PFSK-1 (cell line): ENCODE measurements around the gene UGT1A10.

Experiments
- POLR2AphosphoS5 ChIP-seq: IDR thresholded peaks from 2 replicates; pipeline ENCODE4 v1.6.1; 2012; ENCODE audit warnings: low read depth, mild to moderate bottlenecking, control low read depth, low read length, moderate library complexity
- TAF1 ChIP-seq: IDR thresholded peaks from 2 replicates; pipeline ENCODE4 v1.6.1; 2012; ENCODE audit warnings: low read length, control low read depth, borderline replicate concordance; ENCODE audit not compliant: insufficient read depth

DNA sequence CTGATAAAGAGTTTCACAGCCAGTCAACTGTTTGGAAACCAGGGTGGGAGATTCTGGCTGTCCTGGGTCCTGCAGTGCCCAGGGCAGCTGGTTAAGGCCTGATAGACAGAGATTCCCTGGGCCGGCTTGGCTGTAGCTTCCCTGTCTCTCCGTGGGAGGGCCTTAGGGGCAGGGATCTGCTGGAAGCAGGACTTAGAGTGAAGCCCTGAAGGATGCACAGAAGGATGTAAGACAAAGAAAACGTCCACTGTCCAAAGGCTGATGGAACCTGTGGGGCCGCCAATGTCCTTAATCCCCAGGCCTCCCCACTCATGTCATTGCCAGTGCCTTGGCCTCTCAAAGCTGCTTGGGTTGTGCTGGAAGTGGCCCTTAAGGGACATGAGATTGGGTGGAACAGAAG is 174.8 kb downstream of the UGT1A10 start:
- TF ChIP-seq TAF1 (no peak), POLR2AphosphoS5 (no peak)
